GM21423 (cell line): Measurements from ENCODE around the gene SERTM1.

ENCODE experiments used
- ATAC-seq: cut with Tn5 transposase; IDR thresholded peaks from one replicate; pipeline ENCODE4 v1.9.1; 2021; ENCODE audit warnings: mild to moderate bottlenecking, moderate library complexity; ENCODE audit not compliant: unreplicated experiment

SERTM1 gene

GRCh38 chr13:36673838-36674326 is at the start of gene SERTM1:
TSS of gene SERTM1 (plus strand) at chr13:36674020. CDS start at chr13:36695079, 21,059 bp downstream.
- no peak for ATAC-seq

GRCh38 chr13:36628377-36629056 is 45.3 kb upstream of the SERTM1 start:
- ATAC-seq = no peak

- ATAC-seq = no peak
Observed at GRCh38 chr13:36629057-36629385, 44.8 kb upstream of the SERTM1 start.

- ATAC-seq = no peak
Observed at GRCh38 chr13:36630181-36630803, 43.5 kb upstream of the SERTM1 start.

- ATAC-seq = no peak
Observed at GRCh38 chr13:36639610-36640009, 34.2 kb upstream of the SERTM1 start.

- ATAC-seq = no peak
Observed at GRCh38 chr13:36650611-36651010, 23.2 kb upstream of the SERTM1 start.

GRCh38 chr13:36665630-36666029 is 8.2 kb upstream of the SERTM1 start:
- ATAC-seq = no peak

GRCh38 chr13:36666477-36667229 is 7.2 kb upstream of the SERTM1 start:
- no peak for ATAC-seq

- ATAC-seq = no peak
Observed at GRCh38 chr13:36668316-36668715, 5.5 kb upstream of the SERTM1 start.

GRCh38 chr13:36673352-36673751 is 468 bp upstream of the SERTM1 start:
- no peak for ATAC-seq

- ATAC-seq = no peak
Observed at GRCh38 chr13:36674337-36675212, 755 bp downstream of the SERTM1 start.

GRCh38 chr13:36675213-36675536 is 1.4 kb downstream of the SERTM1 start:
- no peak for ATAC-seq

GRCh38 chr13:36680913-36681312 is 7.1 kb downstream of the SERTM1 start:
- ATAC-seq = no peak

GRCh38 chr13:36681894-36682624 is 8.2 kb downstream of the SERTM1 start:
- no peak for ATAC-seq

GRCh38 chr13:36683701-36684100 is 9.9 kb downstream of the SERTM1 start:
- no peak for ATAC-seq

GRCh38 chr13:36685927-36686326 is 12.1 kb downstream of the SERTM1 start:
- ATAC-seq = no peak

GRCh38 chr13:36696410-36697010 is 22.7 kb downstream of the SERTM1 start:
- no peak for ATAC-seq

- ATAC-seq = no peak
Observed at GRCh38 chr13:36700170-36700569, 26.4 kb downstream of the SERTM1 start.

- no peak for ATAC-seq
Observed at GRCh38 chr13:36706755-36707154, 32.9 kb downstream of the SERTM1 start.
